Measurements from ENCODE around the gene ORM2.
"Not testable (repeated sequence)": the region's sequence is repeated elsewhere in the genome, so short reads cannot be mapped to it uniquely, and the experiment has no call there.

ORM2 gene

GRCh38 chr9:114321759-114322158 is 7.9 kb upstream of the ORM2 start:
- TF ChIP-seq, protein P1, sequence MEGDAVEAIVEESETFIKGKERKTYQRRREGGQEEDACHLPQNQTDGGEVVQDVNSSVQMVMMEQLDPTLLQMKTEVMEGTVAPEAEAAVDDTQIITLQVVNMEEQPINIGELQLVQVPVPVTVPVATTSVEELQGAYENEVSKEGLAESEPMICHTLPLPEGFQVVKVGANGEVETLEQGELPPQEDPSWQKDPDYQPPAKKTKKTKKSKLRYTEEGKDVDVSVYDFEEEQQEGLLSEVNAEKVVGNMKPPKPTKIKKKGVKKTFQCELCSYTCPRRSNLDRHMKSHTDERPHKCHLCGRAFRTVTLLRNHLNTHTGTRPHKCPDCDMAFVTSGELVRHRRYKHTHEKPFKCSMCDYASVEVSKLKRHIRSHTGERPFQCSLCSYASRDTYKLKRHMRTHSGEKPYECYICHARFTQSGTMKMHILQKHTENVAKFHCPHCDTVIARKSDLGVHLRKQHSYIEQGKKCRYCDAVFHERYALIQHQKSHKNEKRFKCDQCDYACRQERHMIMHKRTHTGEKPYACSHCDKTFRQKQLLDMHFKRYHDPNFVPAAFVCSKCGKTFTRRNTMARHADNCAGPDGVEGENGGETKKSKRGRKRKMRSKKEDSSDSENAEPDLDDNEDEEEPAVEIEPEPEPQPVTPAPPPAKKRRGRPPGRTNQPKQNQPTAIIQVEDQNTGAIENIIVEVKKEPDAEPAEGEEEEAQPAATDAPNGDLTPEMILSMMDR (conservative IDR thresholded peaks at IDR 0.05; ENCODE audit: low read depth): no peak
- POLR2A ChIA-PET (ENCODE audit: low non-redundant PET): no interaction called here
- DNase-seq (ENCODE audit: low spot score): no peak

DNA sequence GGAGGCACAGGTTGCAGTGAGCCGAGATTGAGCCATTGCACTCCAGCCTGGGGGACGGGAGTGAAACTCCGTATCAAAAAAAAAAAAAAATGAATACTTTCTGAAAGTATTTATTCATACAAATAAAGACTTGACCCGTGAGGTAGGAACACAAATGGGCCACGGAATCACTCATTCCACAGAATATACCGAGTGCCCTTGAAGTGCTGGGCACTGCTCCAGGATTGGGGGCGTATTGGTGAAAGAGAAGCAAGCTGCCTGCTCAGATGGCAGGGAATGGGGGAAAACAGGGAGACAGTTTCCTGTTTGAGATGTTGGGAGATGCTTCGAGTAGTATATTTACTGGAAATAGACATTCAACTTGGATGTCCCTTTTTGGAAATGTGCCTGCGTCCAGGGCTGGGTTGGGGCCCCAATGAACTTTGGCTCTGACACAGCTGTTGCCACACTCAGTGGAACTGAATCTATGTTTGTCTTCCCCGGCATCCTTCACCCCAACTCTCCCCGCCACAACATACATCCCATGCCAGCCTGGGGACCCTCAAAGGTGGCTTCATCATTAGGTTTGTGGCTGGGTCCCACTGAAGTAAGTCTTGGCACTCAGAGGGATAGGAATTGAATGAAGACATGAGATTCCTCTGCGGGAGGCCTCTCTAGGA is 7.4 kb upstream of the ORM2 start:
- H3K27ac ChIP-seq; POLR2A ChIA-PET (ENCODE audit: low non-redundant PET); CTCF ChIA-PET; DNase-seq (ENCODE audit: low spot score): not testable (repeated sequence)

More at GRCh38 chr9:114321759-114322158, 7.9 kb upstream of the ORM2 start:
- no peak overlapping the region for H3K27ac ChIP-seq
- CTCF ChIA-PET: interaction anchor here (1.1 kb wide), 1 partner anchor 14 kb away, joined by 3 read pairs; no protein-coding TSS in a partner anchor

GRCh38 chr9:114322831-114323531 is 6.7 kb upstream of the ORM2 start, which contains the start of gene ORM1:
ORM1 (plus strand) TSS chr9:114323098; CDS start chr9:114323134, 36 bp downstream.
- CTCF ChIA-PET: not testable (repeated sequence)

DNA sequence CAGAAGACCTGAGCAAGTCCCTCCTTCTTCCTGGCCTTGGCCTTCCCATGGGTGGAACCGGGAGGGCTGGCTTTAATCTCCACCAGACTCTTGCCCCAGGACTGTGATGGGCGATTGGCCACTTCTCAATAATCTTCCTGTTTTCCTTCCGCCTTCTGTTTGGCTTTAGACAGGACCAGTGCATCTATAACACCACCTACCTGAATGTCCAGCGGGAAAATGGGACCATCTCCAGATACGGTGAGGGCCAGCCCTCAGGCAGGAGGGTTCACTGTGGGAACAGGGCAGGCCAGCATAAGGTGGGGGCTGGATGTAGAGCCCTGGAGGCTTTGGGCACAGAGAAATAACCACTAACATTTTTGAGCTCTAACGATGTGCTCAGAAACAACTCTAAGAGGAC is 5.8 kb upstream of the ORM2 start:
- CTCF ChIA-PET; H3K27ac ChIP-seq; DNase-seq (ENCODE audit: low spot score); POLR2A ChIA-PET (ENCODE audit: low non-redundant PET): not testable (repeated sequence)

More at GRCh38 chr9:114322831-114323531, 6.7 kb upstream of the ORM2 start, which contains the start of gene ORM1:
- DNase-seq (ENCODE audit: low spot score); H3K27ac ChIP-seq; POLR2A ChIA-PET (ENCODE audit: low non-redundant PET): not testable (repeated sequence)

DNA sequence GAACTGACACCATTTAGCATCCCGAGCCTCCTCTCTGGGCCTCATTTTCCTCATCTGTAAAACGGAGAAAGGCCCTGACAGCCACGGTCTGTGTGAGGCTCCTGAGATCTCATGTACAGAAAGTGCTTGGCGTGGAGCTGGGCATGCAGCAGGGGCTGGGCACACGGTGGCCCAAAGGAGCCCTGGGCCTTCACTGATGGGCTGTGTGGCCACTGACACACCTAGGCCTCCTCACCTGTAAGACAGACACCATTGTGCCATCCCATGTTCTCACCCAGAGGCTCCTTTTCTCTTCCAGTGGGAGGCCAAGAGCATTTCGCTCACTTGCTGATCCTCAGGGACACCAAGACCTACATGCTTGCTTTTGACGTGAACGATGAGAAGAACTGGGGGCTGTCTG is 5.2 kb upstream of the ORM2 start:
- no peak overlapping the region for H3K27ac ChIP-seq
- ChIA-PET POLR2A (ENCODE audit: low non-redundant PET) (no interaction called here), CTCF (no interaction called here)
- no peak for DNase-seq (ENCODE audit: low spot score)
- TF ChIP-seq, protein P1 (conservative IDR thresholded peaks at IDR 0.05; ENCODE audit: low read depth): no peak

- POLR2A ChIA-PET (ENCODE audit: low non-redundant PET): not testable (repeated sequence)
These were observed 4.7 kb upstream of the ORM2 start for GRCh38 chr9:114324965-114325364.

GRCh38 chr9:114325684-114326254 is 3.9 kb upstream of the ORM2 start:
- CTCF ChIA-PET: interaction anchor here (0.6 kb wide), 1 partner anchor 206 kb away, joined by 4 read pairs; no protein-coding TSS in a partner anchor

More at GRCh38 chr9:114324965-114325364, 4.7 kb upstream of the ORM2 start:
- CTCF ChIA-PET; DNase-seq (ENCODE audit: low spot score); H3K27ac ChIP-seq: not testable (repeated sequence)

GRCh38 chr9:114327749-114328148 is 1.9 kb upstream of the ORM2 start:
- no peak overlapping the region for H3K27ac ChIP-seq
- TF ChIP-seq, protein P1 (conservative IDR thresholded peaks at IDR 0.05; ENCODE audit: low read depth): no peak
- ChIA-PET POLR2A (ENCODE audit: low non-redundant PET) (no interaction called here), CTCF (no interaction called here)
- no peak for DNase-seq (ENCODE audit: low spot score)

More at GRCh38 chr9:114325684-114326254, 3.9 kb upstream of the ORM2 start:
- DNase-seq (ENCODE audit: low spot score); H3K27ac ChIP-seq; POLR2A ChIA-PET (ENCODE audit: low non-redundant PET): not testable (repeated sequence)

- POLR2A ChIA-PET (ENCODE audit: low non-redundant PET); CTCF ChIA-PET; H3K27ac ChIP-seq; DNase-seq (ENCODE audit: low spot score): not testable (repeated sequence)
These were observed 1.3 kb upstream of the ORM2 start for GRCh38 chr9:114328357-114328820.

DNA sequence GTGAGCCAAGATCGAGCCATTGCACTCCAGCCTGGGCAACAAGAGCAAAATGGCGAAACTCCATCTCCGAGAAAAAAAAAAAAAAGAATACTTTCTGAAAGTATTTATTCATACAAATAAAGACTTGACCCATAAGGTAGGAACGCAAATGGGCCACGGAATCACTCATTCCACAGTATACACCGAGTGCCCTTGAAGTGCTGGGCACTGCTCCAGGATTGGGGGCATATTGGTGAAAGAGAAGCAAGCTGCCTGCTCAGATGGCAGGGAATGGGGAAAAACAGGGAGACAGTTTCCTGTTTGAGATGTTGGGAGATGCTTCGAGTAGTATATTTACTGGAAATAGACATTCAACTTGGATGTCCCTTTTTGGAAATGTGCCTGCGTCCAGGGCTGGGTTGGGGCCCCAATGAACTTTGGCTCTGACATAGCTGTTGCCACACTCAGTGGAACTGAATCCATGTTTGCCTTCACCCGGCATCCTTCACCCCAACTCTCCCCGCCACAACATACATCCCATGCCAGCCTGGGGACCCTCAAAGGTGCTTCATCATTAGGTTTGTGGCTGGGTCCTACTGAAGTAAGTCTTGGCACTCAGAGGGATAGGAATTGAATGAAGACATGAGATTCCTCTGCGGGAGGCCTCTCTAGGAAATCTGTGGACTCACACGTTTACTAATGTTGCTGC is 588 bp upstream of the ORM2 start:
- H3K27ac ChIP-seq; CTCF ChIA-PET; DNase-seq (ENCODE audit: low spot score); POLR2A ChIA-PET (ENCODE audit: low non-redundant PET): not testable (repeated sequence)
